NCI-H82 (cell line): Measurements from ENCODE around the gene RPP21.
"Not testable (repeated sequence)": the region's sequence is repeated elsewhere in the genome, so short reads cannot be mapped to it uniquely, and the experiment has no call there.

Experiments
- DNase-seq: peaks from one replicate; lab custom pipeline; 2025; lab: John Stamatoyannopoulos, UW

The RPP21 gene

DNA sequence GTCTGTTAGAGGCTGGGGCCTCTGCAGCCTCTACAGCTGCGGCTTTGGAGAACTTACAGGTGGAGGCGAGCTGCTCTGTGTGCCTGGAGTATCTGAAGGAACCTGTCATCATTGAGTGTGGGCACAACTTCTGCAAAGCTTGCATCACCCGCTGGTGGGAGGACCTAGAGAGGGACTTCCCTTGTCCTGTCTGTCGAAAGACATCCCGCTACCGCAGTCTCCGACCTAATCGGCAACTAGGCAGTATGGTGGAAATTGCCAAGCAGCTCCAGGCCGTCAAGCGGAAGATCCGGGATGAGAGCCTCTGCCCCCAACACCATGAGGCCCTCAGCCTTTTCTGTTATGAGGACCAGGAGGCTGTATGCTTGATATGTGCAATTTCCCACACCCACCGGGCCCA lies 15.6 kb upstream of the RPP21 start:
- no peak for DNase-seq

DNA sequence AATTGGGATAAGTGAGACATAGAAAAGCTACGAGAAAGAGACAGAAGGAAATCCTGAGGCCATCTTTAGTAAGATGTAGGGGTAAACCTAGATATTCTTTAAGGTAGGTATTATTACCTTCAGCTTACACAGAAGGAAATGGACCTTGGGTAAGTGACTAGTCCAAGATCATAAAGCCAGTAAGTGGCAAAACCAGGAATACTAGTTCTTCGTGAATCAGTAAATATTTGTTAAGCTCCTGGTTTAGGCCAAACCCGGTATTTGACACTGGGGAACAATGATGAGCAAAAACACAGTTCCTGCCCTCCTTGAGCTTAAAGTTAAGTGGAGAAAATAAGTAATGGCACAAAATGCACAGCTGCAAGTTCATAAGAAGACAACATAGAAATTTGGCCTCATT lies 13.0 kb upstream of the RPP21 start:
- no peak for DNase-seq

DNA sequence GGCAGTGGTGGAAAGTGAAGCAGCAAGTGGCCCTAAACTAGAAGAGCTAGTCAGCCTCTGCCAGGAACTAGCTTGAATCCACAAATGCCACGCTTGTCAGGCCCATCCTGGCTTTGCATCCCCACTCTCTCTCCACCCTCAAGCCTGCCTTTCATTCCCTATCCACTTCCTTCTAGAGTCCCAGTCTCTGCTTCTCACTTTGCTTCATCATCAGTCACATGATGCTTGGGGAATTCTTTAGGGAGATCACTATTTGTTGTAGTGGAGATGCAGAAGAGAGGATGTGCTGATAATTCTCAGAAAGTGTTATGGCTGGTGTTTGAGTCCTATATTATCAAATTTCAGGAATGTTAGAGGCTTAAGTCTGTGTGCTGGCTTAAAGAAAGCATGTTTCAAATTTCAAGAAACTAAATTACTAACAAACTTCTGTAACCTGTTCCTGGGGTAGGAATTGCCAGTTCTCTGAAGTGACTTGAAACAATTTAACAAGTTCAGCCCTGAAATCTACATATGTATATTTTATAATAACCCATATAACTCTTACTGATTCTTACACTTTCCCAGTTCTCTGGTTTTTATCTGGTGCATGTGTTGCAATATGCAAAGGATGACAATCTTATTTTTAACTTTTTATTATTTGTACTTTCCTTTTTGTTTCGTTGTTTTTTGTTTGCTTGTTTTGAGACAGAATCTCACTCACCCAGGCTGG lies 10.7 kb upstream of the RPP21 start:
- DNase-seq, result no peak

DNA sequence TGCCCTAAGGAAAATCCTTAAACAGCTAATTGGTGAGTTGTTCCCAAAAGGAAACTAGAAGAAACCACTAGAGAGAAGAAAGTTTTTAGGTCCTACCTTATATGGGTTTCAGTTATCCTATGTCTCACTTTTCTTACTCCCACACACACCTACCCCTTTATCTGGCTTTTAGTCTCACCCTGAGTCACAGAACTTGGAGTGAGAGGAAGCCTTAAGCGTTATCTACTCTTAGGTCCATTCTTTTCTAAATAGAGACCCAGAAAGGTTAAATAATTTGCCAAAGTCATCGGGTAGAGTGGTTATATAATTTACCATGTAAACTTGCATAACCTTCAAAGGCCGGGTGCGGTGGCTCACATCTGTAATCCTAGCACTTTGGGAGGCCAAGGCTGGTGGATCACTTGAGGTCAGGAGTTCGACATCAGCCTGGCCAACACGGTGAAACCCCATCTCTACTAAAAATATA lies 4.3 kb upstream of the RPP21 start:
- DNase-seq, result no peak

DNA sequence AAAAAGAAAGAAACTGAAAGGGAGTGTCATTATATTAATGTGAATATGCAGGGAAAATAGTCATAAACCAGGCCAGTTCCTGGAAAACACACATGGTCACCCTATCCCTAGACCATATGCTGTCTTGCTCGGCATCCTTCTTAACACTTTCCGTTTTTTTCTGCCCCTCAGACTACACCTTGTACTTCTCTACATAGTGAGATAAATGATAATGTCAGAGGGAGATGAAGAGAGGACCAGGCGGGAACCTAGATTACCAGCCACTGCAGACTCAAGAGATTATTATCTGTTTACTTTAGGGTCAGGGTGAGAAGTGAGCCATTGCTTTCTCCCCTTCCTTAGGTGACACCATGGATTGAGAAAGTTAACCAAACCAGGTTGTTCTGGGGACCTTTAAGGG lies 3.7 kb upstream of the RPP21 start:
- no peak for DNase-seq

DNA sequence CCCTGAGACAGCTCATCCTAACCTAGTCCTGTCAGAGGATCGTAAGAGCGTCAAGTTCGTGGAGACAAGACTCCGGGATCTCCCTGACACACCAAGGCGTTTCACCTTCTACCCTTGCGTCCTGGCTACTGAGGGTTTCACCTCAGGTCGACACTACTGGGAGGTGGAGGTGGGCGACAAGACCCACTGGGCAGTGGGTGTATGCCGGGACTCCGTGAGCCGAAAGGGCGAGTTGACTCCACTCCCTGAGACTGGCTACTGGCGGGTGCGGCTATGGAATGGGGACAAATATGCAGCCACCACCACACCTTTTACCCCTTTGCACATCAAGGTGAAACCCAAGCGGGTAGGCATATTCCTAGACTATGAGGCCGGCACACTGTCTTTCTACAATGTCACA lies 3.2 kb upstream of the RPP21 start:
- DNase-seq, result no peak

DNA sequence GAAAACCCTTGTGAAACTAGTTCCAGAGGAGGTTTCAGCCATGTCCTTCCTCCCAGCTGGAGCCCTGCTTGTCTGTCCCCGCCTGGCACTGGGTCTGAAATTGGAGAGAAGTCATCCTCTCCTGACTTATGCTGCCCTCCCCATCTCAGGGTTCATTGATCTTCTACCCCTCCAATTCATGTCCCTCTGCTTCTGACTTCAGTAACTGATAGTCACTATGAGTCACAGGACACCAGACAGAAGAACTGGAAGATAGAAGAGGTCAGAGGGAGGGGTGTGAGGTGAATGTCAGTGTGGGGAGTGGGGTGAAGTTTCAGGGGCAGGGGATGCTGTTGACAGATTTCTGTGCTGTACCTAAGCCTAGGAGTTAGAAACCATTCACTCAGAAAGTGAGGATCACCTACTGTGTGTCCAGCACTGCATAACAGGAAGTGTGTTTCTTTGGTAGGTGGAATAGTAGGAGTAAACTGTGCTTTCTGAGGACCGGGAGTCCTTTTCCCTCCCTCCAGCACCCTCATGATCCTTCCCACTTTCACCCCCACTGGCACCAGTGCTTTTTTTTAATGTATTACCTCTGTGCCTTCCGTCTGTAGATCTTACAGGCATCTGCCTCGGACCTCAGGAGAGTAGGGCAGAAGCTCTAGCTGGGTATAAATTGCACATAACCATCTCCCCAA lies 627 bp upstream of the RPP21 start:
- no peak for DNase-seq

DNA sequence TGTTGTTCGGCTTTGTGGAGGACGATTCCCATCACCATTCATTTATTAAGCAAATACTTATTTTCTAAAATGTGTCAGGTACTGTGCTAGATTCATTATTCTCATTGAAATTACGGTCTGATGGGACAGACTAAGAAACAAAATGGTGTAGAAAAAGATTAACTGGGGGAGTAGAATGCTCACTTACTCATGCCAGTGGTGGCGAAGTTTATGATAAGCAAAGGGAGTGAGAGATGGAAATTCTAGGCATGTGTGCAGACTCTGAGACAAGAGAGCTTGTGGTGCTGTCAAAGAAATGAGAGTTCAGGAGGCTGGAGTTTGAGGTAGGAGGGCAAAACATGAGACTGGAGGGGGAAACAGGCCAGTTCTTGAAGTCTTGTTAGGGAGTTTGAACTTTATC lies 896 bp downstream of the RPP21 start:
- DNase-seq, result no peak

DNA sequence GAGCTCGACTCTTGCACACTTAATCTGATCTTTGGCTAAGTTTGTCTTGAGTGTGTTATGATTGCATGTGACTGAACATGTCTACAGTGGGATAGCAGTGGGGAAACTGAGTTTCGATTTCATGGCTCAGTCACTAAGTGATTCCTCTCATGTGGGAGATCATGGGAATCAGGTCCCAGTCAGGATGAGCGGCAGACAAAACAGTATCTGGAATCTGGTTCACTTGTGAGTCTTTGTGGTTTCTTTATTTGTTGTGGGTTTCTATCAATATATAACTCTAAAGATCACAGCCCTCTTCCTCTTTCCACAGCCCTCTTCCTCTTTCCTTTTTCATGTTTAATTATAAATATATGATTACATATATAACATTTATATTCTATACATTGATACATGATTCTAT lies 4.0 kb downstream of the RPP21 start:
- DNase-seq, result no peak

DNA sequence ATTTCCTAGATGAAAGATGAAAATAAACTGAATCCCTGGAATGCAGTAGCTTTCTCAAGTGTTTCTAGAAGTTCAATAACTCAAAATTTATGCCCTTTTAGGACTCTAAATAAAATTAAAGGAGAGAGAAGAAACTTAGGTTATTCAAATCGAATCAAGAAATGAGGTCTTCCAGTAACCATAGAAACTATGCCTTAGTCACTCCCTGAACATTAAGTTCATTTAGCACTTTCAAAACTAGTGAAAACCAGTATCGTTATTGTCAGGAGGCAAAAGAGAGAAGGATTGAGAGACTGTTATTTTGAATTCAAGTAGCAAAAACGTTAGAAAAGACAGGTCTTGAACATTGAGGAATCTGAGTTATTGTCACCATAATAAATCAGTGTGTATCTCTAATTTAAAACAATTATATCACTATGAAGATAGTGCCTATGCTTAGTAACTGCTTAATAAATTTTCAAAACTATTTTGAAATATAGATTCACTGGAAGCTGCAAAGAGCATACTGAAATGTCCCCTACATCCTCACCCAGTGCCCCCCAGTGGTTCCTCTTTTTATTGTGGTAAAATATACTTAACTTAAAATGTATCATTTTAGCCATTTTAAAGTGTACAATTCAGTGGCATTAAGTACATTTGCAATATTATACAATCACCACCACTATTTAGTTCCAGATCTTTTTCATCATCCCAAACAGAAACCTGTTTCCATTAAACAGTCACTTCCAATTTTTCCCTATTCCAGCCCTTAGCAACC lies 4.6 kb downstream of the RPP21 start:
- no peak for DNase-seq

DNA sequence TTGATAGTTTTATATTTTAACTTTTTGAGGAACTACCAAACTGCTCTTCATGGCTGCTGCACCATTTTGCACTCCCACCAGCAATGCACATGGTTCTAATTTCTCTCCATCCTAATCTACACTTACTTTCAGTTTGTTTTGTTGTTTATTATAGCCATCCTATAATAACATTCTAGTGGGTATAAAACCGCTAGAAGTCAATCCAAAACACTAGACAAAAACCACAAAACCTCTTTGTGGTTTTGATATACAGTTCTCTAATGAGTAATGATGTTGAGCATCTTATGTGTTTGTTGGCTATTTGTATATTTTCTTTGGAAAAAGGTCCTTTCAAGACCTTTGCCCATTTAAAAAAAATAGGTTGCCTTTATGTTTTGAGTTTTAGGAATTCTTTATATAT lies 5.6 kb downstream of the RPP21 start:
- no peak for DNase-seq

DNA sequence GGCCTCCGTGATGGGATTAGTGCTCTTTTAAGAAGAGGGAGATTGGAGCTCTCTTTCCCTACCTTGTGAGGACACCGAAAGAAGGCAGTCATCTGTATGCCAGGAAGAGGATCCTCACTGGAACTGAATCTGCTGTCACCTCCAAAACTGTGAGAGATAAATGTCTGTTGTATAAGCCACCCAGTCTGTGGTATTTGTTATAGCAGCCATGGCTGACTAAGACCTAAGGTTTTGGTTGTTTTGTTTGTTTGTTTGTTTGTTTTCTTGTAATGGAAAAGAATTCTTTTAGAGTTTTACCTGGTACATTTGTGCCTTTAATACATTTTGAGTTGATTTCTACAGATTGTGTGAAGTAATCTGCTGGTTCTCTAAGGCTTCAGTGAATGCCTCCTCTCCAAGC lies 7.6 kb downstream of the RPP21 start:
- DNase-seq, result peak; percentile 38

DNA sequence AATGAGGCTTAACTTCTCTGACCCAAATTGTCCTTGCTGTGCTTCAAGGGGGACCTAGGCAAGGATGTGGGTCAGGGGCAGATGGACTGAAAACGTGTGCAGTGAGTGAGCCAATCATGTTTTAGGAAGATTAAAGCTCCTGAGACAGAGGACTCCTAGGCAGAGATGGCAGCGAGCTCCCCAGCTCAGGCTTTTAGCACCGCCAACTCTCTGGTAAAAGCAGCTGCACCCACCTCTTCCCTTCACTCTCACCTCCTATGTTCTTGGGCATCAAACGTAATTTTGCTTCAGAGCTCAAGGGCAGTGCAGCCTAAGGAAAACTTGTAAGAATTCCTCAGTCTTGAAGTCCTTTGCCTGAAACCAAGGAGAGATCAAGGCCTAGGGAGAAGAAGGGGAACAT lies 10.3 kb downstream of the RPP21 start:
- DNase-seq, result peak; percentile 34

DNA sequence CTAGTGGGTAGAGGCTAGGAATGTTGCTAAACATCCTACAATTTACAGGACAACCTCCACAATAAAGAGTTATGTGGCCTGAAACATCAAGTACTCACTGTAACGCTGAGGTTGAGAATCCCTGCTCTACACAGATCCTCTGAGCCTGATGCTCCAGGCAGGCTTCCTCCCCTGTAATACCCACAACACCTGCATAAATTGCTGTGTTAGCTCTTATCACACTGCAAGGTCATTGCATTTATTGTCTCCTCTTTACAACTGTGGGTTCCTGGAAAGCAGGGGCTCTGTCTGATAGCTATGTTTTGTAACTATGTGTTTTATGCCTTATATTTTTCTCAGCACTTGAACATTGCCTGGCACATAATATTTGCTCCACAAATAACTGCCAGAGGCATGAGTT lies 11.6 kb downstream of the RPP21 start:
- DNase-seq, result peak; percentile 5

DNA sequence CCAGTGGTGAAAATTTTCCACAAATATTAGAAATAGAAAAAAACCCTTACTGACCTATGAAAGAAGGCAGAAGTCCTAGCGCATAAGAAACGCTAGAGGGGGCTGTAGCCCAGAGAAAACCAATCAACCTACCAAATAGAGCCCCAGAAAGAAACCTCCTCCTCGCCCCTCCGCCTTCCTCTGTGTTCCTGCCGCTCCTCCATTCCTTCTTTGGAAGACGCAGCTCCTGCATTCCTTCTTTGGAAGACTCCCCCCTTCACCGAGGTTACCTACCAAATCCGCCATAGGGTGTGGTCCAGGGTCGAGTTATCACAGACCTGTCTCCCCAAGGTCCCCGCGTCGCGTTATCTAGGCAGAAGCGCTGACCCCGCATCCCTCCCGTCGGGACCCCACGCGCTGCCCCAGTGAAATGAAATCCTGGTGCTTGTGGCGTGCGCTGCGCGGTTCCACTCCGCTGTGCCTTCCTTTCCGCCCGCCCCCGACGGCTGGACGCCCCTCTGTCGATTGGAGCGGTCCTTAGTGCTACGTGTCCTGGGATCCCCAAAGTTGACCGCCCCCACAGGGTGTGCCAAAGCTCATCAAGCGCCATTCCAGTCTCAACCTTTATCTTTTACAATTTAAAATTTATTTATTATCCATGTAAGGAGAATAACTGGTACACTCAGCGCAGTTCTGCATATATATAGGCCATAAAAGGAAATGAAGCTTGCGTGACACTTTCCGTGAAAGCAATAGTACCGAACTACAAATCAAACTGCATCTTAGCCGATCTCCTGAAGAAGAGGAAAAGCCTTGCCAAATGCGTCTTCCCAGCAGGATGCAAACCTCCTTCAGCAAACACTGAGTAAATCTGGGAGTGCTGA lies 13.0 kb downstream of the RPP21 start:
- DNase-seq, result peak; percentile 94

DNA sequence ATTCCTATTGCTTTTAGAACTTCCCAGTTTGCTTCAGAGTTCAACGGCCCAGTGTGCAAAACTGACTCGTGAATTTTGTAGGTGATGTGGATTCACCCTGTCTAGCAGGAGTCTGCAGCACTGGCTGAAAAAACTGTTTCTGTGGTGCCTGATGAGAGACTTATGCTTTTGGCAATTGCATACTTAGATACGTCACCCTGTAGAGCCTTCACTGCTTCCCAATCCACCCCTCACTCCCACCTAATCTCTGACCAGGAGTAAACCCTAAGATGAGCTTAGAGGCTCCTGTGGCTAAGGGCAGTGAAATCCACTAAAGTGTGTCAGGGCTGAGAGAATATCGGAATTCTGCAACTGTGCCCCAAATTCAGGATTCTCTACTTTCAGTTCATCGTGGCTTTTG lies 14.3 kb downstream of the RPP21 start:
- peak; percentile 83 for DNase-seq

DNA sequence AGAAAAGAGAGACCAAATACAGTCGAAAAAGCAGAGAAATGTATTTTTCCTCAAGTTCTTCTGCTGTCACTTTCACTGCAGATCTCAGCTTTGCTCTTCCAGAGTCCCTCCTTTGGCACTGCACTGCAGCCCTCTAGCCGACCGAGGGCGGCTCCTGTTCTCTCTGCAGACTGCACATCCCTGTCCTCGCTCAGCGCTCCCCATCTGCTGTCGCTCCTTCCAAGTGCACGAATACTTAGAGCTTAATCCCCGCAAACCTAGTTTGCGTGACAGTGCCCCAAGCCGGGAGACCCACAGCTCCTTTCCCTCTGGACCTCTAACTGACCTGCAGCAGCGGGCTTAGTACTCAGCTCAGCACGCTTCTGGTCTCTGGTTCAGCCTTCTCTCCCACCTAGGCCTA lies 15.2 kb downstream of the RPP21 start:
- DNase-seq, result peak; percentile 87

DNA sequence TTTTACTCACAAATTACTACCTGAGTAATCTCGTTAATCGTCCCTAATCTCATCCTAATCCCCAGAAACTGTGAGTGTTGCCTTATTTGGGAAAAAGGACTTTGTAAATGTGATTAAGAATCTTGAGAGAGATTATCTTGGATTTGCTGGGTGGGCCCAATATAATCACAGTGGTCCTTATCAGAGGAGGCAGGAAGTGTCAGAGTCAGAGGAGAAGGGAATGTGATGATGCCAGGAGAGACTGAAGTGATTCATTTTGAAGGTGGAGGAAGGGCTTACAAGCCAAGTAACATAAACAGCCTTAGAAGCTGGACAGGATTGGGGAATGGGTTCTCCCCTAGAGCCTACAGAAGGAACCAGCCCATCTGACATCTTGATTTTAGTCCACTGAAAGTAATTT lies 16.7 kb downstream of the RPP21 start:
- peak; percentile 91 for DNase-seq

DNA sequence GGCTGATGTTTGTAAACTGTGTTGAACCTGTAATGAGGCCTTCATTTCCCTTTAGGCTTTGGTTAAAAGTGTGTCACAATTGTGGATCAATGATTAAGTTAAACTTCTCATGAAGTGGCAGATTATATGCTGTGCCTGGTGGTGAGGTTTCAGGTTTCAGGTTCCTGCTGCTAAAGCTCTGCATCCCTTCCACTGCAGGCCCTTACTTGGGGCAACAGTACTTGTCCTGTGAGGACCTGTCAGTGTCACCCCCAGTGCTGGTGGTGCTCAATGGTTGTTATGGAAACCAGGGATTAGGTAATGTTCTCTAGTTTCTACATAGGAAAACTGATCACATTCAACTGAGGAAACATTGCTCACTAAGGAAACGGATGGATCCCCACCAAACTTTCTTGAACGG lies 18.5 kb downstream of the RPP21 start:
- peak; percentile 13 for DNase-seq

DNA sequence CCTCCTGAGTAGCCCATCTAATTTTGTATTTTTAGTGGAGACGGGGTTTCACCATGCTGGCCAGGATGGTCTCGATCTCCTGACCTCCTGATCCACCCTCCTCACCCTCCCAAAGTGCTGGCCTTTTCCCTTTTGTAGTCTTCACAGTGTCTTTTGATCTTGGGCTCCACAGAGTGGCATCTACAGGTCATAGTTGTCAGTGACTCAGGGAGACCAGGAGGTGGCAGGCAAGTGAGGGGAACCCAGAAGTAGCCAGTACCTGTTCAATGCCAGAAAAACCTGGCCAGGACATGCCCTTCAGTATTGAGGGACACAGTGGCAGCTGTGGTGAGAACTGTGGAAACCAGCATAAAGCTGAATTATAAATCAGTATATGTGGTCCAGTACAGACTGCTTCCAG lies 19.6 kb downstream of the RPP21 start:
- peak; percentile 17 for DNase-seq

DNA sequence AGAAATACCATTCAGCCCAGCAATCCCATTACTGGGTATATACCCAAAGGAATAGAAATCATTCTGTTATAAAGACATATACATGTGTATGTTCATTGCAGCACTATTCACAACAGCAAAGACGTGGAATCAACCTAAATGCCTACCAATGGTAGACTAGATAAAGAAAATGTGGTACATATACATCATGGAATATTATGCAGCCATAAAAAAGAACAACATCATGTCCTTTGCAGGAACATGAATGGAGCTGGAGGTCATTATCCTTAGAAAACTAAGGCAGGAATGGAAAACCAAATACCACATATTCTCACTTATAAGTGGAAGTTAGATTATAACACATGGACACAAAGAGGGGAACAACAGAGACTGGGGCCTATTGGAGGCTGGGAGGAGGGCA lies 24.3 kb downstream of the RPP21 start:
- not testable (repeated sequence) for DNase-seq

DNA sequence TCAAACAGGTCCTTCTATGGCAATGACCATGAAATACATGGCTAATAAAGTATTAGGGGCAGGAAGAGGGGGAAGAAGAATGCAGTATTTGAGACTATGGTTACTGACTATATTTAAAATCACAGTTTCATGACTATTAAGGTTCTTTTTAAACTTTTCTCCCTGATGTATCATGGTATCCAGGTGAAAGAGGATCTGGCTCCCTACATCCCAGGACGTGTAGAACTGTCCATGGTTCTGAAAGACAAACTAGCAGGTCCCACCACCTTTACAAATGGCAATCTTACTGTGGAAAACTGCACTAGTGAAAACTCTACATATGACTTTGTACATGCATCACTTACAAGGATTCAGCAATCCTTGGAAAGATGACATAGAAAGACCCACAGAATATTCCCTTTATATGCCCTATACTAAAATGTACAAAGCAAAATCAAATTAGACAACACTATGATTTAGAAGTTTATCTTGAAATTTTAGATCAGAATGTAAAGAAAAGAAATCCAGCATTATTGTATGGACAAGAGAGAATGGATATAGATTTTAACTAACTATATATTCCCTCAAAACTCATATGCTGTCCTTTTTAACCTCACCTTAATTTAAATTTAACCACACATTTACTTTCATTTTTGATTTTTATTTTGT lies 33.5 kb downstream of the RPP21 start:
- no peak for DNase-seq
